Activated T-helper 2 cell treated with anti-CD3 and anti-CD28 coated beads, Interferon-gamma antibody, Interleukin-2, Interleukin-4, amounts not matched to agents 10 μg/mL and 5 μg/mL and 100 μg/mL, durations not matched to agents 14 hours and 24 hours and 36 hours (primary cell): ENCODE results near the gene PARP16. TPM values are rescaled to one million over a fixed set of nuclear protein-coding genes. Genes with fewer than 3 reads are reported as not detected.

ENCODE experiments used
- DNase-seq: peaks from one replicate; pipeline ENCODE4 v3.0.0; 2021; ENCODE audit warnings: low spot score
- H3K27ac Mint-ChIP-seq: one replicate; pipeline ENCODE4 v1.8.0; 2021; ENCODE audit warnings: mixed read lengths
- H3K27me3 Mint-ChIP-seq: one replicate; pipeline ENCODE4 v1.8.0; 2021; ENCODE audit warnings: low read depth, mixed read lengths
- H3K36me3 Mint-ChIP-seq: one replicate; pipeline ENCODE4 v1.8.0; 2021; ENCODE audit warnings: low read depth, mixed read lengths
- H3K4me1 Mint-ChIP-seq: one replicate; pipeline ENCODE4 v1.8.0; 2021; ENCODE audit warnings: low read depth, mixed read lengths
- H3K4me3 Mint-ChIP-seq: one replicate; pipeline ENCODE4 v1.8.0; 2021; ENCODE audit warnings: low read depth, mild to moderate bottlenecking, moderate library complexity, mixed read lengths
- H3K9me3 Mint-ChIP-seq: one replicate; pipeline ENCODE4 v1.8.0; 2021; ENCODE audit warnings: mixed read lengths
- intact Hi-C: fragments of 100-400 bp; cut with micrococcal nuclease; formaldehyde crosslinking; loops from one replicate; pipeline ENCODE4 v1.15.1; 2023
- total RNA-seq: library from RNA; stranded (reverse); gene quantifications from 2 replicates; pipeline ENCODE4 v1.2.3, GENCODE V29; 2022

Gene PARP16, protein sequence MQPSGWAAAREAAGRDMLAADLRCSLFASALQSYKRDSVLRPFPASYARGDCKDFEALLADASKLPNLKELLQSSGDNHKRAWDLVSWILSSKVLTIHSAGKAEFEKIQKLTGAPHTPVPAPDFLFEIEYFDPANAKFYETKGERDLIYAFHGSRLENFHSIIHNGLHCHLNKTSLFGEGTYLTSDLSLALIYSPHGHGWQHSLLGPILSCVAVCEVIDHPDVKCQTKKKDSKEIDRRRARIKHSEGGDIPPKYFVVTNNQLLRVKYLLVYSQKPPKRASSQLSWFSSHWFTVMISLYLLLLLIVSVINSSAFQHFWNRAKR
- total RNA-seq = 11.0 and 11.5 TPM in 2 replicates

DNA sequence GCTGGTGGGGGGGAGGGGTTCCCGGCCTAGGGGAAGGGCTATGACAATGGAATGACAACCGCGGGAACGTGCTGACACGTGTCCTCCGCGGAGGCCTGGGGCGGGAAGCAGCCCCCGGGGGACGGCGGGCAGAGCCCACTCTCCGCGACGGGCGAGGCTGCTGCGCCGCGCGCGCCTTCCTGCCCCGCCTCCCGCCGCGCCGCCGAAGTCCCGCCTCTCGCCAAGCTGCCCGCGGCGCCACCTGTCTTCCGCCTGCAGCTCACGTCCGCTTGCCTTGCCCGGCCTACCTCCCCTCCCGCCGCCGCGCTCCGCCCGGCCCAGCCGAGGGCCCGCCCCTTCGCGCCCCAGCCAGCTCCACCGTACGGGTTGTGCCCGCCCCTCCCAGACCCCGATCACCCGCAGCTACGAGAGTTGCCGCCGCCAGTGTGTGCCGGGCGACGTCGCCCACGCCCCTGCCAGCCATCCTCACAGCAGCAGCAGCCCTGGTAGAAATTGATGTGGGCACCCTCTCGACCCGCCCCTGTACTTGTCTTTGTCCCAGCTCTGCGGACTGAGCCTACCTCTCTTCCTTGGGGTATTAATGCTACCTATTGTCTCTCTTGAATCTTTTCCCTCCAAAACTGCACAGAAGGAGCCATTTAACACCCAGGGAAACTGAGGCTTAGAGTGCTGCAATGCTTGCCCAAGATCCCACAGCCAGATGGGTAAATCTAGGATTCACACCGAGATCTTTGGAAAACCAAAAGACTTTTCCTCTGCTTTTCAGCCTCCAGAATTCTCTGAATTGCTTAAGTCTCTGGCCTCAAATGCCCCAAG is at the start of gene PARP16:
PARP16 (minus strand) TSS at position 180 of the 816 bp plus-strand sequence. CDS start 457 bp downstream, outside the sequence.
- peak; percentile 90 for DNase-seq
- H3K27me3 Mint-ChIP-seq = no peaks in the 10 kb centered on the region

DNA sequence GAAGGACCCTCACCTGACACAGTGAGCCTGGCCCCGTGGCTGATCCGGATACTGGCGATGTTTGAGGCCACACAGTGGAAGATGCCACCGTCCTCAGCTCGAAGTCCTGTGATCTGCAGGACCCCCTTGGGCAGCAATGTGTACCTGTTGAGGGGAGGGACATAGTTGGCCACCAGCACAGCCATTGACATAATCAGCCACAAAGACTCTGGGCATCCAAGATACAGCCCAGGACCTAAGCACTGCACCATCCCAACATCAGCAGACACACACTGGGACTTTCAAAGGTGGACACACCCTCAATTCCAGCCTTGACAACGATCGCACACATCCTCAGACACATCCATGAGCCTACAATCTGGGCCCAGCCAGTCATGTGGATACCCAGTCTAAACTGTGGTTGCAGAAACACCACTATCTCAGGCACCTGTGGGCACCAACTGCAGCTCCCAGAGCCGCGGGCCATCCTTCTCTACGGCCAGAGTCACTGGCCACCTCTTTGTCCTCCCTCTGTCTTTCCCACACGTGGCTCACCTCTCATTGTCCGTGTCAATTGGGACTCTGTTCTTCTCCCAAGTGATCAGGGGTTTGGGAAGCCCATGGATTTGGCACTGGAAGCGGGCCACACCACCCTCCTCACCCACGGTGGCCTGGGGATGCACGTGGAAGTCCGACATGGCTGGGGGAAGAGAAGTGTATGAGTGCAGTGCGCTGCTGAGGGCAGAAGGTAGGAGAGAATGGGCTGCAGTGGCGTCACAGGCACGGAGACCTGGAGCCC is 48.8 kb upstream of the PARP16 start:
- Mint-ChIP-seq H3K4me1 (no peaks in the 10 kb centered on the region), H3K4me3 (no peak overlapping the region), H3K9me3 (no peaks in the 10 kb centered on the region), H3K27me3 (peaks cover 3% of the 10 kb centered on the region), H3K36me3 (no peaks in the 10 kb centered on the region), H3K27ac (no peak overlapping the region)
- DNase-seq = no peak
- intact Hi-C loops = no loop called here

More for the DNA sequence above, at the start of gene PARP16:
- peaks cover 26% of the 10 kb centered on the region for H3K4me1 Mint-ChIP-seq
- peak within 1 kb of the TSS; percentile 83 for H3K4me3 Mint-ChIP-seq
- peaks cover 3% of the 10 kb centered on the region for H3K36me3 Mint-ChIP-seq
- H3K9me3 Mint-ChIP-seq = no peaks in the 10 kb centered on the region
- intact Hi-C loops = loop anchor here (1.0 to 2.0 kb wide), 2 partner anchors 9 to 18 kb away; partner anchors contain the start of genes RNU5A-1 and RNU5B-1
- H3K27ac Mint-ChIP-seq = peak within 1 kb of the TSS; percentile 80

DNA sequence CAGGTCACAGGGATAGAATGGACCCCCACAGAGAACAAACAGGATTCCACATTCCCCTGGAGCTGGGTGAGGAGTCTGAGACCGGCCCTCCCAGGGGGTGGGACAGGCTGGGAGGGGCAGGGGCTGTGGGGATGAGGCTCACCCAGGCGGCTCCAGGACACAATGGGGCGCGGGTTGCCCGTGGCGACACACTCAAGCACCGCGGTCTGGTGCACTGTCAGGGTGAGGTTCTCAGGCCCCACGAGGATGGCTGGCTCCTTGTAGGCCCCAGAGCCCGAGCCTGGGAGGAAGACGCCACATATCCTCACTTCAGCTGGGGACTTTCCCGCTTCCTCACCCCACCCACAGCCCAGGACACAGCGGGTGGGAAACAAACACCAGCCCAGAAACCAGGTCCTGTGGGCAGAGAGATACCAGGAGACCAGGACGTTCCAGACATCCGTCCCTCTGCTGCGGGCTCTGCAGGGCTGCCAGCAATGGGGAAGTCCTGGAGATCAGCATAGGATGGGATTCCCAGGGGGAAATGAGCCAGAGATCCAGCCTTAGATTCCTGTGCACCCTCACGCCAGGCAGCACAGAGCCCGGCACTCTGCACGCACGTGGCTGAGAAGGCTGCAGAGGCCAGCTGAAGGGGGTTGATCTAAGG is 48.0 kb upstream of the PARP16 start:
- intact Hi-C loops = no loop called here
- Mint-ChIP-seq H3K27me3 (peaks cover 2% of the 10 kb centered on the region), H3K9me3 (no peaks in the 10 kb centered on the region), H3K4me1 (no peaks in the 10 kb centered on the region), H3K4me3 (no peak overlapping the region), H3K36me3 (no peaks in the 10 kb centered on the region), H3K27ac (no peak overlapping the region)
- no peak for DNase-seq

DNA sequence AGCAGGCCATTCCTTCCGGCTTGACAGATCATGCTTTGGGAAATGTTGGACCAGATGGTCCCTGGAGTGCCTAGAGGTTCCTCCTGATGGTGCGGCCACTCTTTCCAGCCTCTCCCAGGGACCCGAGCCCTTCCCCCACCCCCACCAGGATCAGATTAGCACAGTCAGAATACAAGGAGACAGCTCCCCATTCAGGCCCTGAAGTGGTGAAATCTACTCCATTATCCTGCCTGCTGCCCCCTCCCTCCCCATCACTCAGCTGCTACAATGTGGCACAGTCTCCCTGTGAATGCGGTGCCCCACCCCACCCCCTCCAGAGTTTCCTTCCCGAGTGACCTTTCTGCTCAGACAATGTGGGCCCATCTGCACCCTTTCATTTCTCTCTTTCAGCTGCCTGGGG is 47.2 kb upstream of the PARP16 start:
- H3K27me3 Mint-ChIP-seq = no peaks in the 10 kb centered on the region
- intact Hi-C loops = no loop called here
- no peak overlapping the region for H3K27ac Mint-ChIP-seq
- no peaks in the 10 kb centered on the region for H3K36me3 Mint-ChIP-seq
- no peaks in the 10 kb centered on the region for H3K9me3 Mint-ChIP-seq
- no peak for DNase-seq
- H3K4me1 Mint-ChIP-seq = no peaks in the 10 kb centered on the region
- no peak overlapping the region for H3K4me3 Mint-ChIP-seq

DNA sequence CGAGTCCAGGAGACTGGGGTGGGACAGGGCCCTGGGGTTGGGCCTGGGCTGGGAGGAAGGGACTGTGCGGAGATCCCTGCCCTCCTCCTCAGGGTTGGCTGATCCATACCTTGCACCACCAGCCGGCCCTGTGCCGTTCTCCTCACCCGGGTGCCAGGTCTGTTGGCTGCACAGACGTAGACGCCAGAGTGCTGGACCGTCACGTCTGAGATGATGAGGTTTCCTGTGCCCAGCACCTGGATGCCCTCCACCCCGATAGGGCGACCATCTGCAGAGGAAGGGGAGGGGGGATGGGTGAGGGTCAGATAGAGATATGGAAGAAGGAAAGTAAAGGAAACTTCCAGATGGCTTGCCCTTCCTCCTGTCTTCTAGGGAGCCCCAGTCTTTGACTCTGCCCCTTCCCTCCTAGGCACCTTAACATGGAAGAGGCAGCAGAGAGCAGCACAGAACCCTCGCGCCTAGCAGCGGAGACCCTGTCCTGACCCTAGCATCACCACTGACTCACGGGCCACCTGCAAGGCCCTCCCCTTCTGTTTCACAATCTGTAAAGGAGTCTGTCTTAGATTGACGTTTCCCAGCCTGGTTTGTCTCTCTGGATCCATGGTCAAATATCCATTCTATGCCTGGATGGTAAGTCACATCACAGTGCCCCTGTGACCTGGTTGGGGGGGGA is 46.6 kb upstream of the PARP16 start:
- DNase-seq = no peak
- Mint-ChIP-seq H3K9me3 (no peaks in the 10 kb centered on the region), H3K4me1 (no peaks in the 10 kb centered on the region), H3K36me3 (no peaks in the 10 kb centered on the region), H3K27ac (no peak overlapping the region), H3K4me3 (no peak overlapping the region), H3K27me3 (no peaks in the 10 kb centered on the region)
- intact Hi-C loops = no loop called here

DNA sequence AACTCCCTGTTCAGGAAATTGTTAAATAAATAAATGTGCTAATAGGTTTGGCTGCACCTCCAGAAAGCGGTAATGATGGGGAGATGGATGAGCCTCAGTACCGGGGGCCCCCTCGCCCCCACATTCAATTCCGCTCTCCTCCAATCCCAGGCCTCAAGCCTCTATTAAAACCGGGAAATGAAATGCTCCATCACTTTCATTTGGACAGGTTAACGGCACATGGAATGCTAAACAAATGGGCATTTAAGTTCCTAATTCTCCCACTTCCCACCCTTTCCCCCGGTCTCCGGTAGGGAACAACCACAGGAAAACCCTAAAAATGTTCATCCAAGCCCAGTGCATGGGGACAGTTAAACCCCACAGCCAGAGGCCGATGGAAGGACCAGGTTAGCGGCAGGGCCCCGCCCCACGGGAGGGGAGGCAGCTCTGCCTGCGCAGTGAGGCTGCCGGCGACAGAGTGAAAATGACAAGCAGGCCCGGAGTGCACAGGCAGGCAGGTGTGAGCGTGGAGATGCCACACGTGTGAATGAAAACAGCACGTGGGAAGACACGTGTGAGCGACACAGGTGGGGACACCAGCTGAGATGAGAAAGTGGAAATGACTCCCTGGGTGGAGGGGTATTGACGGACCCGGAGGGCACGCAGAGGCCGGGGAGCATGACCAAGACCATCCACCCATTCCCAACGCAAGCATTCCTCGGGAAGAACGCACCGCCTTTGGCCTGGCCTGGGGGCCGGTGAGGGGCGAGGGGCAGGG is 45.9 kb upstream of the PARP16 start:
- H3K9me3 Mint-ChIP-seq = no peaks in the 10 kb centered on the region
- intact Hi-C loops = no loop called here
- H3K4me3 Mint-ChIP-seq = no peak overlapping the region
- no peak overlapping the region for H3K27ac Mint-ChIP-seq
- no peaks in the 10 kb centered on the region for H3K36me3 Mint-ChIP-seq
- no peak for DNase-seq
- H3K4me1 Mint-ChIP-seq = no peaks in the 10 kb centered on the region
- no peaks in the 10 kb centered on the region for H3K27me3 Mint-ChIP-seq

DNA sequence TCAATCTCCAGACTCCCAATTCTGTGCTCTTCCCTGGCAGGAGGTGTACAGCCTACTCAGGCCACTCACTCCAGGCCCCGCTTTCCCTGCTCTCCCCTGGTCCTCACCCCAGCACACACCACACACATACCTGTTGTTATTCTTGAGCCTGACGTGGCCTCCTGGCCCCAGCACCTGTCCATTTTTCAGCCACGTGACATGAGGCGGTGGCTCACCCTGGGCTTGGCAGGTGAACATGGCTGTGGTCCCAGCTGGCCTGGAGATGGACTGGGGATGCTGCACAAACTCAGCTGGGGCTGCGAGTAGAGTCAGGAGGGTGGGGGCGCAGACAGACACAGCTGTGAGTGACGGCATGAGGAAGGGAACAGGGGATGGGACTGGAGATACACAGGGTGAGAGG is 45.1 kb upstream of the PARP16 start:
- no peaks in the 10 kb centered on the region for H3K27me3 Mint-ChIP-seq
- no peak for DNase-seq
- no peak overlapping the region for H3K27ac Mint-ChIP-seq
- intact Hi-C loops = no loop called here
- H3K36me3 Mint-ChIP-seq = no peaks in the 10 kb centered on the region
- no peaks in the 10 kb centered on the region for H3K9me3 Mint-ChIP-seq
- H3K4me1 Mint-ChIP-seq = no peaks in the 10 kb centered on the region
- H3K4me3 Mint-ChIP-seq = no peak overlapping the region

DNA sequence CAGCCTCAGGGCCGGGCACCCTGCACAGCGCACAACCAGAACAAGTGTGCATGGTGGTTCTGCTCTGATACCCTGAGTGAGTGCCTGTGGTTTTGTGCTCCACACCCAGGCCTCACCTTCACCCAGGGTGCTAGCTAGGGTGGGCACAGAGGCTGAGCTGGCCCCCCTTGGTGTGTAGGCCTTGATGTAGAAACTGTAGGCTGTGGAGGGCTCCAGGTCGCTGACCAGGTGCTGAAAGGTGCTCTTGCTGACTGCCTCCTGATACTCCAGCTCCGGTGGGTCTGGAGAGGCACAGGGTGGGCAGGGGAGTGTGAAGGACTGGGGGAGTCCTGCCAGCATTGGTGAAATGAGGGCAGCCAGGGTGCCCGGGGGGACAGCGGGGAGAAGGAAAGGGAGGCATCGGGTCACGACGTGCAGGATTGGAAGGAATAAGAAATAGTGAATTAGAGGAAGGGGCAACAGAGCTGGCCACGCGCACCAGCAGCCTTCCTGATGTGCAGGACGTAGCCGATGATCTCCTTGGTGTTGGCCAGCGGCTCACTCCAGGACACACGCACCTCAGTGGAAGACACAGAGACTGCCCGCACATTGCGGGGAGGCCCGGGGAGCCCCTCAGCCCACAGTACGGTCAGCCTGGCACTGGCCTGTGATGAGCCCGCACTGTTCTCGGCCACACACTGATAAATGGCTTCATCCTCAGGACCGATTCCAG is 44.4 kb upstream of the PARP16 start:
- Mint-ChIP-seq H3K27ac (no peak overlapping the region), H3K4me3 (no peak overlapping the region)
- DNase-seq = no peak

DNA sequence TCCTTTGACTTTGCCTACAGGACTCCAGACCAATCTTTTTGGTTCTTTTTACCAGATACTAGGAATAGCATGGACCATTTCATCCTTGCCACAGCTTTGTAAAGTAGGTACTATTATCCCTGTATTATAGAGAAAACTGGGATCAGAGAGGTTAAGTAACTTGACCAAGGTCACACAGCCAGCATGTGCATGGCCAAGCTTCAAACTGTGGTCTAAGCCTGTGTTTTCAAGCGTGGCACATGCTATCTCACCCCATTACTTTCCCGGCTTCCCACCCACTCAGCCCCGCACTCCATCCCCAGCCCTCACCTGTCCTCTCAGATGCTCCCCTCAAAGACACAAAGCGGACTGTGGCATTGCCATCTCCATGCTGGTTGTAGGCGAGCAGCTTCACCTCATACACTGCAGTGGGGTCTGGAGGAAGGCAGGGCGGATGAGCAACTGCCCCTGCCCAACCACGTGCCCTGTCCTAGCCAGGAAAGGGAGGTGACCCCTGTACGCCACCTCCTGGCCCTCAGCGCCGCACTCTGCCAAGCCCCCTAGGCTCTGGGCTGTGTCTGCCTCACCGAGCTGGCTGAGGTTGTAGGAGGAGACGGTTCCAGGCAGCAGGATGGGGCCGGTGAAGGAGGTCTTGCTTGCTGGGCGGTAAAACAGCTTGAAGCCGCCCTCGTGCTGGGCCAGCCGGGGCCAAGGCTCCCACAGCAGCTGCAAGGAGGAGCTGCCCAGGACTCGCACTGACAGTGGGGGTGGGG is 43.5 kb upstream of the PARP16 start:
- intact Hi-C loops = no loop called here
- H3K4me3 Mint-ChIP-seq = no peak overlapping the region
- no peak for DNase-seq
- no peak overlapping the region for H3K27ac Mint-ChIP-seq
- no peaks in the 10 kb centered on the region for H3K4me1 Mint-ChIP-seq
- no peaks in the 10 kb centered on the region for H3K9me3 Mint-ChIP-seq
- H3K27me3 Mint-ChIP-seq = peaks cover 4% of the 10 kb centered on the region
- no peaks in the 10 kb centered on the region for H3K36me3 Mint-ChIP-seq

More for the DNA sequence above, 44.4 kb upstream of the PARP16 start:
- Mint-ChIP-seq H3K36me3 (no peaks in the 10 kb centered on the region), H3K9me3 (no peaks in the 10 kb centered on the region), H3K4me1 (no peaks in the 10 kb centered on the region), H3K27me3 (peaks cover 1% of the 10 kb centered on the region)
- intact Hi-C loops = no loop called here

DNA sequence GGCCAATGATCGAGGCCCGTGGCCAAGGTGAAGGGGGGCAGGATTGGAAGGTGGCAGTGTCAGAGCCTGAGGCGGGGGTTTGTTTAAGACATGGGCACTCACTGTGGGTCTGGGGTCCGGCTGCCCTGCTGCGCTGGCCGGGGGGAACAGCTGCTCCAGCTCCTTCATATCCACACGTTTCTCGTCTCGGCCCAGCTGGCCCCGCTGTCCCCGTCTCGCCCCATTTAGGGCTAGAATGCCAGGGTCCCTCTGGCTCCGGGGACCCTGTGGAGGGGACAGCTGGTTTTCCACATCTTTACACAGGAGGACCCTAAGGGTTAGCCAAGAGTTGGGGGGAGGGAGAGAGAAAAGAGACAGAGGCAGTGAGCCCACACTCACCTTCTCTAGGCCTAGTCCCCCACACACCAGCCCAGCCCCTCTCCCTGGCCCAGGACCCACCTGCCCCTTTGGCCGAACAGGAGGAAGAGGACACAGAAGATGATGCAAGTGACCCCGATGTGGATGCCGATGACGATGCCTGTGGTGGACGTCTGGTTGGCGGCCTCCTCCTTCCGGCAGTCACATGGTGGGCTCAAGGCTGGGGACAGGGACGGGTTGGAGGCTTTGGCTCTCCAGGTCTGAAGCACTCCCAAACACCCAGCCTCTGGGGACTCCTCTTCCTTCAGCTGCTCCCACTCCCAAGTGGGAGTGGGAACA is 42.8 kb upstream of the PARP16 start:
- no peak overlapping the region for H3K27ac Mint-ChIP-seq
- peaks cover 4% of the 10 kb centered on the region for H3K27me3 Mint-ChIP-seq
- no peaks in the 10 kb centered on the region for H3K9me3 Mint-ChIP-seq
- no peaks in the 10 kb centered on the region for H3K36me3 Mint-ChIP-seq
- no peak overlapping the region for H3K4me3 Mint-ChIP-seq
- no peak for DNase-seq
- intact Hi-C loops = no loop called here
- no peaks in the 10 kb centered on the region for H3K4me1 Mint-ChIP-seq
